Activated CD8-positive, alpha-beta memory T cell treated with anti-CD3 and anti-CD28 coated beads, Interleukin-2, amount 50 U/mL, for 48 hours (primary cell): Measurements from ENCODE around the gene SPATA24.
"Not testable (repeated sequence)": the region's sequence is repeated elsewhere in the genome, so short reads cannot be mapped to it uniquely, and the experiment has no call there.

Experiments used
- DNase-seq: peaks from one replicate; pipeline ENCODE4 v3.0.0-alpha.2; 2020

Gene SPATA24

DNA sequence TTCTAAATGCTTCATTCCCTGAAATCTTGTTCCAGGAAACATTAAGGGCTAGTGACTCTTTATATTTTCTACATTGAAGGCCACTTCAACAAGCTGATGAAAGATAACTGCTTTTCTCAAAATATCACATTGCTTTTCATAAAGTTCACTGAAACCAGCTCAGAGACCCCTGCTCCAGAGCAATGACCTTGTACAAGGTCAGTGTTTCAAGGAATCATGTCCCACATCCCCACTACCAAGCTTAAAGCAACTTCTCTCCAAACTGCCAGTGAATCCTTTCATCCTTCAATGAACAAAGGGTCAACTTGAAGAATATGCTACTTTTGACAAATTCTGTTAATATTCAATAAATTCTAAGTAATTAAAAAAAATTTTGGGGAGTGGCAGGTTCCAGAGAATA is 12.0 kb upstream of the SPATA24 start:
- DNase-seq = no peak

DNA sequence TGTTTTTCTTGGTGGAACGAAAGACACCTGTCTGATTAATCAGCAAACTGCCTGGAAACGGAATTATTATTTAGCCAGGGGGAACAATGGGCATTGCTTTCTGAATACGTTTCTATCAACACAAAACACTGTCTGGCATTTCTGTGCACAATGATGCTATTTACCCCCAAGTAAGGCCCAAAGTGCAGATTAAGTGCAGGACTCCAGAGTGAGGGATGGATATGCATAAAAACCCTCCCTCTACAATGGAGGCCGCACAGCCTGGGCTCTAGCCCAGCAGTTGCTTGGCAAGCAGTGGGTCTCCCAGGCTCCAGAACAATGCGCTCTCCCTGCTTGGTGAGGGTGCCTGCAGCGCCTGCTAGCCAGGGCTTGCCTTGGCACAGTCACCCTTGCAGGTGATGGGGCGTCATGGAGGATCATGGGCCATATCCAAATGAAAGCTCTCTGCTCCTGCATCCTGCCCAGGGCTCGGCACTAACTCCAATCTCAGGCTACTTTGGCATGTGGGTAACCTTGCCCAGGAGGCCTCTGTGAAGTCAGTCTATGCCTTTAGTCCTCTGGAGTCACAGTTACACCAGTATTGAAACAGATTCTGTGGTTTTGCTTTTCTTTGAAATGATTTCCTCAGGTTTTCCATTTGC is 11.5 kb upstream of the SPATA24 start:
- peak; percentile 74 for DNase-seq

DNA sequence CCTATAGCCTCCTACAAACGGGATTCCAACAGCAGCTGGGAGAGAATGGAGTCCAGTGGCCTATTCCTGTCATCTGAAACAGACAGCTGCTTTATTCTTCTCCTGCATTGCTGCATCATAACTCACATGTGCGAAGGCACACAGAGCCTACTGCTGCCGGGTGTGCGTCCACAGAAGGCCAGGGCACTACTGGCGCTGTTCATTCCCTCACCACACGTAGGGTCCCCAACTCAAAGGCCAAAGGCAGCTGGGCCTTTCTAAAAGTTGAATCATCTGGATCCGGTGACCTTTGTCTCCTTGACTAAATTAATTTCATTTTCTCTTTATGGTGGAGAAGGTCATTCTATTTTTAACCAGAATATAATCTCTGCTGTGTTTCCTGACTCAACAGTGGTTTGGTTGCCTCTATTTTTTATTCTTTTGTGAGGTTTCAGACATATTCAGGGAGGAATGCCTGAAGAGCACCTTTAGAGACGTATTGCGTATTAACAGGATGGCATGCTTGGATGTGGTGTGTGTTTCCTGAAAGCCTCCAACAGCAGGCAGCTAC is 10.8 kb upstream of the SPATA24 start:
- no peak for DNase-seq

DNA sequence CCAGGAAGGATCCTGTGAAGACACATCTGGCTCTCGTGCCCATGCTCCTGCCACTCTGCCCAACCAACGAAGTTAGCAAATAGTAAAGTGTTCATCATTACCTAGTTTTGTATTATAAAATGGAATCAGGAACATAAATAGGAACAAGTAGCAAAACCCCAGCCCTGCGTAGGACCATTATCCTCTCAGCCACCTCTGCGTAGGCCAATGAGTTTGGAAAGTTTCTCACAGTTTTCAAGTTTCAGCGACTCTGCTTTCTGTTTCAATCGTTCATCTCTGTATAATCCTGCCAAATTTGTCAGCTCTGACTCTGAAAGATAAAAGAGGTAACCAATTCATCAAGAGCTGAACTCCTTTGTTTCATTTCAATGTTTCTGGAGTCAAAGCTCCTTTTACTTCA is 10.1 kb upstream of the SPATA24 start:
- DNase-seq = no peak

DNA sequence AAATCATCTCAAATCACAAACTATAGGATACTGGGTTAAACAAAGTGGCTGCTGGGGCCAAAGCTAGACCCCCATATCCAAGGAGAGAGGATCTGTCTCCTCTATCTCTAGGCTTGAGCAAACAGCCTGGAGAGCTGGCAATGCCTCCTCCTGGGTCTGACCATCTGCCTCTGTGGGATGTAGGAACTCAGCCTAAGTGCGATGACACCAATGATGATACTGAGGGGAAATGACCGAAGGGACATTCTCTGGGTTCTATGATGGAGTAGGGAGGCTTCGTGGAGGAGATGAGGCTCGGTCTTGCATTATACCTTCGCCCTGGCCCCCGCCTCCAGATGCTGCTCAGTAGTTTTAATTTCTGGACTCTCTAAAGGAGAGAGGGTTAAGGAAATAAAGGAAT is 9.3 kb upstream of the SPATA24 start:
- DNase-seq = no peak

DNA sequence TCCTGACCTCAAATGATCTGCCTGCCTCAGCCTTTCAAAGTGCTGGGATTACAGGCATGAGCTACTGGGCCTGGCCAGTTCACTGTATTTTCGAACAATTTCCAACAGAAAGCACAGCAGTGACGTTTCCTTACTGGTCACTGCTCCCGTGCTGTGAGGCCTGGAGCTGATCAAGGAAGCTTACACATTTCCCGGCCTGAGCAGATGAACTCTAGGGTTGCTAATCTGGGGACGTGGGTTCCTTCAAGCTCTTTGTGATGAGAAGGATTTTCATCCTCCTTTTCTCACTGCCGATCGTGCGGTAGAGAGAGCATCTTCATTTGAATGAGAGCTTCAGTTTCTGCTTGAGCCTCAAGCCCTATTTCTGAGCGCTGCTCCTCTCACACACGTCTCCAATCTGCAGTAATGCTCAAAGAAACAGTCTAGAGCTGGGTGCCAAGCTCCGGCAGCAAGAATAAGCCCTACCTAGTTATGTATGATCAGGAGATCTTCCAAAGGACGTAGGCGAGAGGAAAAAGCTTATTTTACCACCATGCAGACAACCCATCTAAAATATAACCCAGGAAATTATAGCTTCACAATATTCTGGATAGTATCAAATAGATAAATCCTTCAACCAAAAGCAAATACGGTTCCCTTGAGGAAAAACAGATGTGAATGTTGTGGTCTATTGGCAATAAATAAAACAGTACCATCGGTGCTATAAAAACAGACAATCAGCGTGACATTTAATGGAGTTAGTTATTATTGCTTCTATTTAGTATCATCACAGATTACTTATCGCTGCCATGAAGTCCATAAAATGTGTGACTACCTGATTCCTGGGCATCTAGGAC is 7.3 kb upstream of the SPATA24 start:
- no peak for DNase-seq

DNA sequence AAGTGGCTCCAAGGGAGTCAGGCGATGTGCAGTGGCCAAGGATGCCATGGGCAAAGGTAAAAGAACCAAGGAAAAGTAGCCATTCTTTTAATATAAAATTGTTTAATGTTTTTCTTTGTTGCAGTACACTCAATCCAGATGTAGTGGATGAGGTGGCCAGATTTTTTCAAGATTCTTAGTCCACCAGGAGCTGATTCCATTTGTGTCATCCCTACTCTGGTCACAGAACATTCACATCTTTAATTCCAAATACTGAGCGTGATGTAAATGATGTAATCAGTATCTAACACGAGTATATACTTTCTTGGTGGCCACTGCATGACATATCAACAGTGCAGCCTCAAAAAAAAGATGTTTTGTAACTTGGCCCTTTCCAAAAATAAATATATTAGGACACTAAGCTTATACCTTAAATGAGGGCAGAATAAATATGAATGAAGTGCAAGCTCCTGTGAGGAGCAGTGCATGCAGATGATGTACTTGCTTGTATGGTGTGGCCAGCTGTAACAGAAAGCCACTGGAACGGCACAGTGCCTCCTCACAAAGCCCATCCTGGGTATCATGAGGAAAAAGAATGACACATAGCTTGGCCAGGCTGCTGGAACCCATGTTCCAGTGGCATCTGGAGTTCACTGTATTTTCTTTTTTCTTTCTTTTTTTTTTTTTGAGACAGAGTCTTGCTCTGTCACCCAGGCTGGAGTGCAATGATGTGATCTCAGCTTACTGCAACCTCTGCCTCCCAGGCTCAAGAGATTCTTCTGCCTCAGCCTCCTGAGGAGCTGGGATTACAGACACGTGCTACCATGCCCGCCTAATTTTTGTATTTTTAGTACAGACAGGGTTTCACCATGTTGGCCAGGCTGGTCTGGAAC is 6.5 kb upstream of the SPATA24 start:
- no peak for DNase-seq

DNA sequence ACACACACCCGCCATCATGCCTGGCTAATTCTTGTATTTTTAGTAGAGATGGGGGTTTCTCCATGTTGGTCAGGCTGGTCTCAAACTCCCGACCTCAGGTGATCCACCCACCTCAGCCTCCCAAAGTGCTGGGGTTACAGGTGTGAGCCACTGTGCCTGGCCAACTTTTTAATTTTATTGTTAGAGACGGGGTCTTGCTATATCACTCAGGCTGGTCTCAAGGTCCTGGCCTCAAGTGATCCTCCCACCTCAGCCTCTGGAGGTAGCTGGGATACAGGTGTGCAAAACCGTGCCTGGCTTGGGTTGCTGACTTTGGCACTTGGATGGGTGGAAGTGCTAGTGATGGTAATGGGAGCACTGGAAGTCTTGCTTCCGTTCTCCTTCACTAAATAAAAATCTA is 5.2 kb upstream of the SPATA24 start:
- not testable (repeated sequence) for DNase-seq

DNA sequence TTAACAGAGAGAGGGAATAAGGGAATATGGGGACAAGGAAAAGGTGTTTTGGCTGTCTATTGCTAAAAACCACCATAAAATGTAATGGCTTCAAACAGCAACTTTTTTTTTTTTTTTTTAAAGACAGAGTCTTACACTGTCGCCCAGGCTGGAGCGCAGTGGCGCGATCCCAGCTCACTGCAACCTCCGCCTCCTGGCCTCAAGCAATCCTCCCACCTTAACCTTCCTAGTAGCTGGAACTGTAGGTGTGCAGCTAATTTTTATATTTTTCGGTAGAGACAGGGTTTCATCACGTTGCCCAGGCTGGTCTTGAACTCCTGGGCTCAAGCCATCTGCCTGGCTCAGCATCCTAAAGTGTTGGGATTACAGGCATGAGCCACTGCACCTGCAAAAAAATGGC is 4.3 kb upstream of the SPATA24 start:
- no peak for DNase-seq

DNA sequence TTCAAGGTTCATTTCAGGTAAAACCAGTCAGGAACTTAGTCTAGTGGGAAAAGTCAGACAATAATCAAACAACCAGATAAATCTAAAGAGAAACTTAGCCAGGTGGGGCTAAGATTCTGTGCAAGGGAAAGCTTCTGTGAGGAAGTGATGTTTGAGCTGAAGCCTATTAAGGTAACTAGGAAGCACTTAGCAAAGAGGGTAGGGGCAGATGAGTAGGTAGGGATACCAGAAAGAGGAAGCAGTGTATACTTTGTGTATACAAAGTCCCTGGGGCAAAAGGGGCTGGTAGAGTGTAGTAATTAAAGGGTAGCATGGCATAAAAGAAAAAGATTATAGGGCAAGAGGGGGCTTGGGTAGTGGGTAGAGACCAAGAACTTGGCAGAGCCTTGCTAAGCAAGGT is 3.6 kb upstream of the SPATA24 start:
- DNase-seq = no peak

DNA sequence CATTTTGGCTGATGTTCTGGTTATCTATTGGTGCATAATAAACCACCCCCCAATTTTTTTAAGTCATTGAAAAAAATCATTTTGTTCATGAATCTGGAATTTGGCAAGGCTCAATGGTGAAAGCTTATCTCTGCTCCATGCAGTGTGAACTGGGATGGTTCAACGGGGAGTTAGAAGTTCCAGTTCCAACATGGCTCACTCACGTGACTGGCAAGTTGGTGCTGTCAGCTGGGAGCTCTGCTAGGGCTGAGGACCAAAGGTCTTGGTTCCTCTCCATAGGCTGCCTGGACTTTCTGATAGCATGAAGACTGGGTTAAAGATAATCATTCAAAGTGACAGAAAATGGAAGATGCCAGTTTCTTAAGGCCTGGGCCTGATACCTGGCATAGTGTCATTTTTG is 3.1 kb upstream of the SPATA24 start:
- DNase-seq = no peak

DNA sequence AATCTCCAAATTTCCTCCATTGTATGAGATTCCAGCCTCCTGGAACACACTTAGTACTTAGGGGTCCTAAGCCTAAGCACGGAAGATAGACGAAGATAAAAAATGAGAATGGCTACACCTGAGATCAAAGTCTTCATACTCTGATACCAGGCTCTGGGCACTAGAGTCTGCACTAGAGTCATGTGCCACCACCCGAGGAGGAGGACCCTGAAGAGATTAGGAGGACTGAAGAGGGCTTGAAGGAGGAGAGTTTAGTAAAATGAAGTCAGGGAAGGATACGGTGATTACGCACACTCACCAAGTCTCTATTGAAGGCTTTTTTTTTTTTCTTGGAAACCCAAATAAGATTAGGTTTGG is 573 bp upstream of the SPATA24 start:
- DNase-seq = no peak

DNA sequence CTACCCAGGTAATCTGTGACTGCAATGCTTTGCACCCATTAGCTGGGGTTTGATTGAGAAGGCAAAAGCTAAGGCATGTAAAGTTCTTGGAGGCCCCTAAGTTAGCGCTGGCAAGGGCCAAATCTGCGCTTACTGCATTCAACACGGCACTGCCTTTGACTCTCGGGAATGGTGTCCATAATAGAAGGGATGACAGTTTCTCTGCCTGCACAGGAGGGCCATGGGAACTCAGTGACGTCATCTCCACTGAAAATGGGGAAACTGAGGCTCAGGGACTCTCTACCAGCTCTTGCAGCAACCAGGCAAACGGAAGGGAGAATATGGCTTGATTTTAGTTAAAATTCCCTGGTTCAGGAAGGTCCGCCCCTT is 487 bp downstream of the SPATA24 start:
- DNase-seq = no peak

DNA sequence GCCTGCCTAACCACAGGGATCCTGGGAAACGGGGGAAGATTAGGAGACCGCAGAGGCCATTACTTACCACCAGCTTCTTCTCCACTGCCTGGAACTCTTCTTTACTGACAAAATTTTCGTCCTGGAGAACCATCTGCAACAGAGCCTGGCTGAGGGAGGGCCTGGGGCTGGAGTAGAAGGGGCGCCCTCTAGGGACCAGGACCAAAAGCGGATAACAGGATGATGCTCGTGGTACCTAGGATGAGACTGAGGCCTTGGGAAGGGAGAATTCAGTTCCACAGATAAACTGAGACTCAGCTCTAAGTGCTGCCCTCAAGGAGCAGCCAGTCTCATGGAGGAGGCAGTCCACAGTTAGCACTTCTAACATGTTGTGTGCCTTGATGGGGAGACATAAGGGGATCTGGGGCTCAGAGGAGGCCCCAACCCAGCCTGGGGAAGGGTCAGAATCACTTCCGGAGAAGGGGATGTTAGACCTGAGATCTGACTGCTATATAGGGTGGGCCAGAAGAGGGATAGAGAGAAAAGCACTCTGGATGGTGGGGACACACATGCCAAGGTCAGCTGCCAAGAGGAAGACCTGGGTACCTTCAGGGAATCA is 1.2 kb downstream of the SPATA24 start:
- no peak for DNase-seq

DNA sequence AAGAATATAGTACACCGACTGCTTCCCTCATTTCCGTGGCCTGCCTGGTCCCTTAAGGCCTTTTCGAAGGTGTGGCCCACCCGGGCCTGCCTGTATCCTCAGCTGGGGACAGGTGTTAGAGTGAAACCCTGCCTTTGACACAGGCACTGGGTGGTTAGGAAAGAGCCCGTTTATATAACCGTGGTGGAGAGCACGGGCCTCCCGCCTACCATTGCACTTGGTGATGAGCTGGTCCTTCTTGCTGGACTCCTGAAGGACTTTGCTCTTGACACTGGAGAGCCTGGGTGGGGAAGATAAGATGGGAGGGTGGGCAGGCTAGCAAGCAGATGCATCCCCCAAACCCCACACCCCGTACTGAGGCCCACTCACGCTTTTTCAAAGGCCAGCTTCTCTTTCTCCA is 2.3 kb downstream of the SPATA24 start:
- no peak for DNase-seq

DNA sequence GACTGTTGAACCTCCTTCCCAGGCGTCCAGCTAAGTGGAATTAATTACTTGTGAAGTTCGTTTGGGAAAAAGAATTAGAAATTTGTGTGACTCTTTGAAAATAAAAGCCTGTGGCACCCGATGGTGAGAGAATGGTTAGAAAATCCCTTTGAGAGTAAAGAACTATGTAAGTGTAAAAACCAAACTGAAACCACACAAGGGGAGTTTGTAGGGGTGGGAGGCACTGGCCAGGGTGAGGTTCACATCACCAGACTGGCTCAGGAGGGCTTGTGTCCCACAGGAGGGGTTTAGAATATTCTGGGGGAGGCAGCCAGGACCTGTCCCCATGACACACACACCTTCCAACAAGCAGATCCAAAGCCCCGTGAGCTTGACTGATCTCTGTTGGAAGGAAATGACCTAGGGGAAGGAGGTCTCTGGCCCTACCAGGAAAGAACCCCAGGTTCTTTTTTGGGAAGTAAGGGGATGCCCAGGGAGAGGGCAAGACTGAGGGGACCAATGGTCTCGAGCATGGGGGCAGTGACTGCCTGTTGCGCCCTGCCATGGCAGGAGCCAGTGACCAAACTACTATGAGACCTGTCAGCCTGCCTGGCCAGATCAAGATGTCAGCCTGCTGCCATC is 4.3 kb downstream of the SPATA24 start:
- no peak for DNase-seq

DNA sequence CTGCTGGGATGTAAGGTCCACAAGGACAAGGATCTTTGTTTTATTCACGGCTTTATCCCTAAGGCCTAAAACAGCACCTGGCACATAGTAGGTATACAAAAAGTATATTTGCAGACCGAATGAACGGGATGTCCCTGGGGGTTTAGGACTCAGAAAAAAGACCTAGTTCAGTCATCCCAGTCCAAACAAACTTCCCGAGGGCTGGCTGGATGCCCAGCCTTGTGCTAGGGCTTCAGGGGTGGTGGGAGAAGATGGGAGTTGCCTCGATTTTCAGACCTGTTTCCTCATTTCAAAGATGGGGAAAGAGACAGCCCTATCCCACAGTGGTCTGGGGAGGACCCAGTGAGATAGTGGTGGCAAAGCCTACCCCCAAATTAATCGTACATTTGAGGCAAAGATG is 6.0 kb downstream of the SPATA24 start:
- DNase-seq = no peak

DNA sequence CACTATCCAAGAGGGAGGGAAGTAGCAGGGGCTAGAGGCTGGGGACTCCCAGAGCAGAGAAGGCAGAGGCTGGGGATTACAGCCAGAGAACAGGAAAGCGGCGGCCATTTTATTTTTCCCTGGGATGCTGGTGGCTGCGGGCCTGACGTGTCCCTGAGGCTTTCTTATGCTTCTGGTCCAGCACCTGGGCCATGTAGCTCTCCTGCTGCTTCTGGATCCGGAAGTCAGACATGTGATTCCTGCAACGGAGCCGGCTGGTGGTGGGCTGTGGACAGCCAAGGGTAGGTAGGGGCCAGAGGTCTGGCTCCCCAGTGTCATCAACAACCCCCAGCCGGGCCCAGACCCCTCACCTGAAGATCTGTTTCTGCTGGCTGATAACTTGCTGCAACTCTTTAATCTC is 7.2 kb downstream of the SPATA24 start:
- DNase-seq = no peak

DNA sequence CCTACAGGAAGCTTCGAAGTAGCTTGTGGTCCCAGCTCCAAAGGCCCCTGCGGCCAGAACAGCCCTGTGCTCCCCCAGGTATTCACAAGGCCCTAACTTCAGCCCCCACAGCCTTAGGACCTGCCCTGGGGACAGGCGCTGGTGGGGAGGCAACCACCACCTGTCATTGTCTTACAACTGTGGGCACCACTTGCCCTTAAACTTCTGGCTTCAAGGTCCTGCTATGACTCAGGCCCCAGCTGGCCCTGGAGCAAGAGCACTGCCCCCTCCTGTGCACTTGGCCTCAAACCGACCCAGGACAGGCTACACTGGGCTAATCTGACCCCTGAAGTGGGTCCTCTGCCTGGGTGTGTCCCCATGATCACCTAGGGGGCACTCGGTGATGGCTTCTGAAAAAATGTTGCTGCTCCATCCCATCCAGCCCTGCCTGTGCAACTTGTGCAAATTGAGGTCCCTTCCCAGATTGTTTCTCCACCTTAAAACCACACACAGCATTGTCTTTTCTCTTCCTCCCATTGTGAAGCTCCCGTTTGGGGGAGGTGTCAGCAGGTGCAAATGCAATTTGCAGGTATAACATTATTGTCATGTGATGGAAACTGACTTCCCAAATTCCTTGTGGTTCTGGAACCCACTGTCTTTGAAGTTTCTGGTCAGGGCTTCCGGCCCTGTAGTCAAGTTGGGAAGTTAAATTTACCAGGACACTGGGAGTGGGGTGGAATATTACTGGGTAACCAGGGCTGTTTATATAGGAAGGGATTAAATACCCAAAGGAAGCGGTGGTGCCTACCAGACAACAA is 7.8 kb downstream of the SPATA24 start:
- DNase-seq = no peak

DNA sequence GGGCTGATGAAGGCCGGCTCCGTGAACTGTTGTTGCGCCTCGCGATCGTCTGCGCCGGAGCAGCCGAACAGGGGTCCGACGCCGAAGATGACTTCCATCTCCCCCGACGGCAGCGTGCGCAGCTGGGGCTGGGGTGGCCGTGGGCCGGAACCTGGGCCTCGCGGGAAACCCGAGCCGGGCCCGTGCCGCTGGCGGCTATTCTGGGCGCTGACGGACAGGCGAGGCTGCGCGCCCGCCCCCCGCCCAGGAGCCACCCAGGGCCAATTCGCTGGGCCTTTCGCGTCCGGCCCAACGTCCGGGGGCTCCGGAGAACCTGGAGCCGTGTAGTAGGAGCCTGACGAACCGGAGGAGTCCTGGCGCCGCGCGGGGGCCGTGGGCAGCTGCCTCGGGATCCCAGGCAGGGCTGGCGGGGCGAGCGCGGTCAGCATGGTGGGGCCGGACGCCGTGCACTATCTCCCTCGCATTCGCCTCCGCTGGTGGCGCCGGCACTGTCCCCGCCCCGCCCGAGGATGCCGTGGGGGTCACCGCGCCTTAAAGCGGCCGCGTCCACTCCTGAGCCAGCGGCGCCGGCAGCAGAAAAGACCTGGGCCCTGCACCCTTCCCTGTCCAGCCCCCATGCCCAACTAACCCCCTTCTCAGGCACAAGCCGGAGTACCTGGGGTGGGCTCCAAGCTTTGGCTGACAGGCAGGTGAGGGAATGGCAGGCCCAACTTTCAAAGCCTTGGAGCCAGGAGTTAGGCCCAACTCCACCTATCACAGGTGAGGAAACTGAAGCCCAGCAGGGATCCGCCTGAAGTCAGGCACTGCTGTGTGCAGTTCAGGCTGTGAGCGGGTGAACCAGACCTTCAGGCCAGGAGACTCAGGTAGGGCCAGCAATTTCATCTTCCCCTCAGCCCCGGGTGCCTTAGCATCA is 9.0 kb downstream of the SPATA24 start, which contains the start of gene PROB1:
PROB1 (minus strand) TSS at position 451 of the 913 bp plus-strand sequence; CDS start at position 428, 23 bp downstream.
- DNase-seq = no peak
